Right kidney (tissue), 9 donors: ENCODE measurements around the gene CHD9.
"Not testable (repeated sequence)": the region's sequence is repeated elsewhere in the genome, so short reads cannot be mapped to it uniquely, and the experiment has no call there.

Experiments used
- DNase-seq: peaks from one replicate; pipeline ENCODE4 v3.0.0-alpha.2; 2016
- long read RNA-seq, 8 donors: transcript quantifications; one replicate each; lab custom pipeline, GENCODE V29; 2026

Gene CHD9, protein sequence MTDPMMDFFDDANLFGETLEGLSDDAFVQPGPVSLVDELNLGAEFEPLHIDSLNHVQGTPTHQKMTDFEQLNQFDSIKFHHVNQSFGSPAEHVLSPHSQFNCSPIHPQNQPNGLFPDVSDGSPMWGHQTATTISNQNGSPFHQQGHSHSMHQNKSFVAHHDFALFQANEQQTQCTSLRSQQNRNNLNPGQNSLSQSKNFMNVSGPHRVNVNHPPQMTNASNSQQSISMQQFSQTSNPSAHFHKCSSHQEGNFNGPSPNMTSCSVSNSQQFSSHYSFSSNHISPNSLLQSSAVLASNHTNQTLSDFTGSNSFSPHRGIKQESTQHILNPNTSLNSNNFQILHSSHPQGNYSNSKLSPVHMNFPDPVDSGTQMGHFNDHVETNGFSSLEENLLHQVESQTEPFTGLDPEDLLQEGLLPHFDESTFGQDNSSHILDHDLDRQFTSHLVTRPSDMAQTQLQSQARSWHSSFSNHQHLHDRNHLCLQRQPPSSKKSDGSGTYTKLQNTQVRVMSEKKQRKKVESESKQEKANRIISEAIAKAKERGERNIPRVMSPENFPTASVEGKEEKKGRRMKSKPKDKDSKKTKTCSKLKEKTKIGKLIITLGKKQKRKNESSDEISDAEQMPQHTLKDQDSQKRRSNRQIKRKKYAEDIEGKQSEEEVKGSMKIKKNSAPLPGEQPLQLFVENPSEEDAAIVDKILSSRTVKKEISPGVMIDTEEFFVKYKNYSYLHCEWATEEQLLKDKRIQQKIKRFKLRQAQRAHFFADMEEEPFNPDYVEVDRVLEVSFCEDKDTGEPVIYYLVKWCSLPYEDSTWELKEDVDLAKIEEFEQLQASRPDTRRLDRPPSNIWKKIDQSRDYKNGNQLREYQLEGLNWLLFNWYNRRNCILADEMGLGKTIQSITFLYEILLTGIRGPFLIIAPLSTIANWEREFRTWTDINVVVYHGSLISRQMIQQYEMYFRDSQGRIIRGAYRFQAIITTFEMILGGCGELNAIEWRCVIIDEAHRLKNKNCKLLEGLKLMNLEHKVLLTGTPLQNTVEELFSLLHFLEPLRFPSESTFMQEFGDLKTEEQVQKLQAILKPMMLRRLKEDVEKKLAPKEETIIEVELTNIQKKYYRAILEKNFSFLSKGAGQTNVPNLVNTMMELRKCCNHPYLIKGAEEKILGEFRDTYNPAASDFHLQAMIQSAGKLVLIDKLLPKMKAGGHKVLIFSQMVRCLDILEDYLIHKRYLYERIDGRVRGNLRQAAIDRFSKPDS (N-terminal part only)
- long read RNA-seq, donor 1, partial matches to known transcripts = 0 of 5 reads
- long read RNA-seq, donor 1, other reads (novel, unspliced or antisense) = 0 of 5 reads
- long read RNA-seq, donor 2, partial matches to known transcripts = 0 of 1 reads
- long read RNA-seq, donor 2, other reads (novel, unspliced or antisense) = 0 of 1 reads
- long read RNA-seq, donor 3, partial matches to known transcripts = 0 of 3 reads
- long read RNA-seq, donor 3, other reads (novel, unspliced or antisense) = 0 of 3 reads
- long read RNA-seq, donor 4, partial matches to known transcripts = 13 of 13 reads
- long read RNA-seq, donor 4, other reads (novel, unspliced or antisense) = 0 of 13 reads
- long read RNA-seq, donor 5, partial matches to known transcripts = 0 of 3 reads
- long read RNA-seq, donor 5, other reads (novel, unspliced or antisense) = 0 of 3 reads
- long read RNA-seq, donor 6, partial matches to known transcripts = 0 of 4 reads
- long read RNA-seq, donor 6, other reads (novel, unspliced or antisense) = 0 of 4 reads
- long read RNA-seq, donor 7 = 0 reads
- long read RNA-seq, donor 8, partial matches to known transcripts = 13 of 19 reads
- long read RNA-seq, donor 8, other reads (novel, unspliced or antisense) = 0 of 19 reads

DNA sequence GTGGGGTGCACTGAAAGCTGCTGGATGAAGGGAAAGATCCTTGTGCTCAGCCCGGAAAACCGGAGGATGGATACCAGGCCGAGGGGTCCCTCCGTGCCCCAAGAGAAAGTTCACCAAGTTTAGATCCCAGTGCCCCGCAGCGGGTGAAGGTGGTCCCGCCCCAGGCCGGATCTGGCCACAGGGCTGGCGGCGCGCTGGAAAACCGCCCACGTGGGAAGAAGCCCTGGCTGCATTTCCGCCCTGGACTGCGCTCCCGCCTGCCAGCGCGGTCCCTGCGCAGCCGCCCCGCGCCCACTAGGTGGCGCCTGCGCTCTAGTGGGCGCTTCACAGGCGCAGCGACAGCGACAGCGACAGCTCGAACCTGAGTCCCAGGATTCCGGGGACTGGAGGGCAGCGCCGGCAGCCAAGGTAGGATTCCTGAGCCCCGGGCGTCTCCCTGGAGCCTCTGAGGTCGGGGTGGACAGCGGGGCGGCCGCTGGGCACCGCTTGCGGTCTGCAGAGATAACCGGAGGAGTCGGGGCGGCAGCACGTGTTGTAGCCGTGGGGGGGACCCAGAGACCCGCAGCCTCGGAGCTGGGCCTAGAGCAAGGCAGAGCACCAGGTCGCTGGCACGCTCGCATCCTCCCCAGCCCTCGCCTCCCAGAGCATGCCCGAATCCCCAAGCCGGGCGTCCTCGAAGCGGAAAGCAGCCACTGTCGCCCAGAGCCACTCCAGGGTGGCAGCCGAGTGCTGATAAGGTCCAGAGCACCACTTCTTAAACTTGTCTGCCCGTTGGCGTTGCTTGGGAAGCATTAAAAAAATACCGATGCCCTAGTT lies at the start of gene CHD9:
CHD9 (plus strand) TSS at position 322 of the 816 bp plus-strand sequence. CDS start 101,099 bp downstream, outside the sequence.
- peak; percentile 97 for DNase-seq

DNA sequence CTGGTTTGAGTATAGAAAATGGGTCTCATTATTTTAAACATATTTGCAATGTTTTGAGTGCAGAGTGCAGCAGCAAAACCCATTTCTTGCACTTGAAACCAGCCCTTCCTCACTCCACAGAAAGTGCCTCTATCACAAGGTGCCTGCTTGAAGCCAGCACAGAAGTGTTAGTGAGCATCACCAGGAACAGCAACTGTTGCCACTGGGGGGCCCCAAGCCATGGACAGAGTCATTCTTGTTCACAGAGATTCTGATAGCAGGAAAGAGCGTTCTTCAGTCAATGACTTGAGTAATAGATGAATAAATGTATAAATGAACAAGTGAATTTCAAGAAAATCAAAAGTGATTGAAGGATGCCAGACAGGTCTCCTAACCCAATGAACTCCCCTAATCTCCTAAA lies 47.7 kb upstream of the CHD9 start:
- DNase-seq = no peak

DNA sequence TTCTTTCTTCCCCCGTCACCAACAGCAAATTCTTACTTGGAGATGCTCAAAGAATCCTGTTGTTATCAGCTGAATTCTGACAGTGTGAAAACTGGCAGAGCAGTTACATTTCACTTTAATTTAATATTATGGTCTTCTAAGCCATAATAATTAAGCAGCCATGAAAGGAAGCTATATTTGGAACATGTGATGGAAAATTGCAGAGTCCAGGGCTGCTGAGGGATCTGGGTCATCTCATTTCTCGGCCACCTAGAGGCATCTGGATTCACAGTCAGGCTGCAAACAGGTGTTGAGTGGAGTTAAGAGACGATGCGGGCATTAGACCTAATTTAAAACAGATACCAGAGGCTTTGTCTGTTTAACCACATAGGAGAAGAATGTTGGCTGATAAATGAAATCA lies 40.5 kb upstream of the CHD9 start:
- DNase-seq = no peak

DNA sequence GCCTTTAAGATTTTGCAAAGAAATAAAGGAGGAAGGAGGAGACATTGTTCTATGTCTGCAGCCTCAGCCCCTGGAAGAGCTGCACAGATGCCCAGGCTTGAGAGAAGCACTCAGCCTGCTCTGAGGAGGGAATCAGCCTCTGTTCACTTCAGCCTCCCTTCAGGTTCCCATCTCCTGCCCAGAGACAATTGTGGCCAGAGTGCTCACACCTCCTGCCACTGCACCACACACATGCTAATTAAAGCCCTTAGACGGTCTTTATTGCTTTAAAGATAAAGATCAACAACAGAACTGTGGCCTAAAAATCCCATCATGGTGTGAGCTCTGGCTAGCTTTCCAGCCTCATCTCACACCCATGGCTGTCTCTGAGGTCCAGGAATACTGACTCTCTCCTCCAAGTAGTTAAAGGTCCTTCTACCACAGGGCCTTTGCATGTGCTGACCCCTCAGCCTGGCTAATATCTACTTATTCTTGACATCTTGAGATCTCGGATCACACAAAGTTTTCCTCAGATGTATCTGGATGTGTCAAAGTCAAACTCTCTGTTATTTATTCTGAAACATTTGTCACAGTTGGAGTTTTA lies 35.9 kb upstream of the CHD9 start:
- no peak for DNase-seq

DNA sequence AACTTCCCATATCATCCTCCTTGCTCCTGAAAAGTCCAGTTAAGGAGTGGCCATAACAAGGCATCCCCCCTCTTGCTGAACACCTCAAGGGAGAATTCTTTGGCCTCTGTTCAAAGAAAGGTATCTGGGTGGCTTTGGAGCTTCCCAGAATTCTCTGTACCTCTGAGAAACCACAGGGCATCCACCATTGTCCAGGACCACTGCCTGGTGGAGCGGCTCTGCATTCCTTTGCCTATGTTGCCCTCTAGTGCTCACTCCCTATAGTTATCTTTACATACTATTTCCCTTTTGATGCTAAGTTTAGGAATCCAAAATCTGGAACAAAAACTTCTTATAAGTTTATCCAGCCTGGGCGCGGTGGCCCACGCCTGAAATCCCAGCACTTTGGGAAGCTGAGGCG lies 32.4 kb upstream of the CHD9 start:
- DNase-seq = no peak

DNA sequence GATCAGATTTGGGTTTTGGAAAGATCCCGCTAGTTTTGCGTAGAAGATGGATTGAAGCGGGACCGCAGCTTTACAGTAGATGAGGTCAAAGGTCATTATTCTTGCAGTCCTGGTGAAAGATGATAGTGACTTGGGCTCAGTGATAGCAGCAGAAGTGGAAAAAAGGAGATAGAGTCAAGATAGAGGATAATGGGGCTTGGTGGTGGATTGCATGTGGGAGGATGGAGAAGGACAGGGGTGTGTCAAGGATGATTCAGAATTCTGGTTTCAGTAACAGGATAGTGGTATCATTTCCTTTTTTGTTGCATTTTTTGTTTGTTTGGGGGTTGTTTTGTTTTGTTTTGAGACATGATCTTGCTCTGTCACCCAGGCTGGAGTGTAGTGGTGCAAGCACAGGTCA lies 30.7 kb upstream of the CHD9 start:
- no peak for DNase-seq

DNA sequence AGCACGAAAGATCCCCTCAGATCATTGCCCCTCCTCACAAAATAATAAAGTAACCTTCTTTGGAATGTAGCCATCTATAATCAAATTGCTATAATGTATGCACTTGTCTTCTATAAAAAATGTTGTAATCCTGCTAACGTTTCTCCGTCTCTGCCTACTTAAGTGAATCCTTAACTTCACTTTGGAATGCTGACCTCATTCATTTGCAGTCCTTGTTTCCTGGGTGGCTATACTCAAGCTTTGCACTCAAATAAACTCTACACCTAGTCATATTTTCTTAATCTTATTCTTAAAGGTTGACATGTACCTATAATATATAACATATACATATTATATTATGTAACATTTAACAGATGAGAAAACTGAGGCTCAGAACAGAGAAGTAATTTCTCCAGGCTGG lies 24.8 kb upstream of the CHD9 start:
- DNase-seq = no peak

DNA sequence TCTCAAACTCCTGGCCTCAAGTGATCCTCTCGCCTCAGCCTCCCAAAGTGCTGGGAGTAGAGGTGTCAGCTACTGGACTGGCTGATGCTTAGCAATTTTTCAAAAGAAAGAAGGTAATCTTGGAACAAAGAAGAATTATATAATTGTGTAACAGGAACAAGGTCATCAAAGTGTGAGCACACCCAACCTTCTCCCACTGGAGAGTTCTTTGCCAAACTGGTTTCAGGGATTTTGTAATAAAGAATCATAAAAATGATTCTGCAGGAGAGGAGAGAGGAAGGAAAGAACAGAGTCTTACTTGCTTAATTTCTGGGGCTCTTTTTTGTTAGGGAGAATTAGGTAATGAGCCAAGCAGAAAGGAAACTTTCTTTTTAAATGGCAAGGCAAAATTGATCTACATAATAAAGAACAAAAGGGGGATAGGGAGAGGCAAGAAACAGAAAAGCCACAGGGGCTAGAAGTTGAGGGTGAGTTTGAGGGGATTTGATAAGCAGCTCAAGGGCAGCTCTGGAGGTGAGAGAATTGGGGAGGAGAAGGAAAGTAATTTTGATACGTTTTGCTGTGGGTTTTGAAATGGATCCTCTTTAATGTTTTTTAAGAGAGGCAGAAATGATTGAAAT lies 23.4 kb upstream of the CHD9 start:
- no peak for DNase-seq

DNA sequence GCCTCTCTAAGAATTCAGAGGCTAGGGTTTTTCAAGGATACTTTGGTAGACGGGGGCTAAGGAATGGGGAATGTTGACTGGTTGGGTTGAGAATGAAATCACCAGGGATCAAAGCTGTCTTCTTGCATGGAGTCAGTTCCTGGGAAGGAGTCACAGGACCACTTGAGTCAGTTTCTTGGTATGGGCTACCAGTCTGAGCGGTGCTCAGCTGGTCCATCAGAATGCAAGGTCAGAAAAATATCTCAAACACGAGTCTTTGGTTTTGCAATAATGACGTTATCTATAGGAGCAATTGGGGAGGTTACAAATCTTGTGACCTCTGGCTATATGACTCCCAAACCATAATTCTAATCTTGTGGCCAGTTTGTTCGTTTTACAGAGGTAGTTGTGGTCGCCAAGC lies 20.5 kb upstream of the CHD9 start:
- no peak for DNase-seq

DNA sequence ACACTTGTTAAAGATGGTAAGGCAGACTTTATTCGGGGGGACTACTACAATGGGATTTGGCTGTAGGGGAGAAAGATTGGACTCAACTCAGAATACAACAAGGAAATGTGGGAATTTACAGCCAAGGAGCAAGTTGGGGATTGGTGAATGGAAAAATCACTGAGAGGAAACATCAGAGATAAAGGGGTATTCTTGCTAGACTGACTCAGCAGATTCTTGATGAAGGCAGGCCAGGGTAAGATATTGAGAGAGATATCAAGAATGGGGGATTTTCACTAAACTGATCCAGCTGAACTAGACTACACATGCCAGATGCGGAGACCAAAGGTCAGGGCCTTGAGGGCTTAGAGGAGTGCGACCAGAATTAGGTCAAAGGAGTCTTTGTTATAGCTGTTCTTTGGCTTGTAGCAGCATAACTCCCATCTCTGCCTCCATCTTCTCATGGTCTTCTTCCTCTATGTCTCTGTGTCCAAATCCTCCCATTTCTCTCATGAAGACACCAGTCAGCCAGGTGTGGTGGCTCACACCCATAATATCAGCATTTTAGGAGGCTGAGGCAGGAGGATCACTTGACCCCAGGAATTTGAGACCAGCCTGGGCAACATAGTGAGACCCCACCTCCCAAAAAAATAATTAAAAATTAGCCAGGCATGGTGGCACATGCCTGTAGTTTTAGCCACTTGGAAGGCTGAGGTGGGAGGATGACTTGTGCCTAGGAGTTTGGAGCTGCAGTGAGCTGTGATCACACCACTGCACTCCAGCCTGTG lies 19.4 kb upstream of the CHD9 start:
- DNase-seq = no peak

DNA sequence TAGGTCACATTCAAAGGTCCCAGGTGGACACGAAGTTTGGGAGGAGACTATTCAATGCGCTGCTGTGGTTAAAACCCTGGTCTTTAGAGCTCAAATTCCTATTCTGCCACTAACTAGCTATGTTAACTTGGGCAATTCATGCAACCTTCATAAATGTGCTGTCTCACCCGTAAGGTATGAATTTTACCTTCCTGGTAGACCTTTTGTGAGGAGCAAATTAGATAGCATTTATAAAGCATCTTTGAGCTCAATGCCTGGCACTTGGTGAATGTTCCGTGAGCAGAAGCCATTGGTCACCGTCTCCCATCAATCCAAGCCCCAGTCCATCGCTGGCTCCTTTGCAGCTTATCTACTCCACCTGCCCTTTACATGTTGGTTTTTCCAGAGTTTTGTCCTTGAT lies 18.7 kb upstream of the CHD9 start:
- no peak for DNase-seq

DNA sequence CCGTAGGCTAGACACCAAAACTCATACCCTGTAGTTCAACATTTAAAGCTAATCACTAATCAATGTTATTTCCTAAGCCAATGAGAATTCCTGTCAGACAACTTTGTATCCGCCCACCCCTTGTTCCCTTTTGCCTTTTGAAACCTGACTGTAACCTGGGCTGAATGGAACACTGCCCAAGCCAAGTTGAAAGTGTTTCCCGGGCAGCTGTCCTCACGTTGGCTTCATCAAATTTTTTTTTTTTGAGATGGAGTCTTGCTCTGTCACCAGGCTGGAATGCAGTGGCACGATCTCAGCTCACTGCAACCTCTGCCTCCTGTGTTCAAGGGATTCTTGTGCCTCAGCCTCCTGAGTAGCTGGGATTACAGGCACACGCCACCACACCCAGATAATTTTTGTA lies 18.1 kb upstream of the CHD9 start:
- not testable (repeated sequence) for DNase-seq

DNA sequence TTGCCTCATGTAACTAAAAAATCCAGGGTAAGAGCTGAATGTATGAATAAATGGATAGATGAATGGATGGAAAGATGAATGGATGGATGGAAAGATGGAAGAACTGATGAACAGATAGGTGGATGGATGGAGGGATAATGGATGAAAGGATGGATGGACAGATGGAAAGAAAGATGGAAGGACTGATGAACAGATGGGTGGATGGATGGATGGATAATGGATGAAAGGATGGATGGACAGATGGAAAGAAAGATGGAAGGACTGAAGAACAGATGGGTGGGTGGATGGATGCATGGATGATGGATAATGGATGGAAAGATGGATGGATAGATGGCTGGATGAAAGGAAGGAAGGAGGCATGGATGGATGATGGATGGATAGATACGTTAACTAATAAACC lies 14.0 kb upstream of the CHD9 start:
- no peak for DNase-seq

DNA sequence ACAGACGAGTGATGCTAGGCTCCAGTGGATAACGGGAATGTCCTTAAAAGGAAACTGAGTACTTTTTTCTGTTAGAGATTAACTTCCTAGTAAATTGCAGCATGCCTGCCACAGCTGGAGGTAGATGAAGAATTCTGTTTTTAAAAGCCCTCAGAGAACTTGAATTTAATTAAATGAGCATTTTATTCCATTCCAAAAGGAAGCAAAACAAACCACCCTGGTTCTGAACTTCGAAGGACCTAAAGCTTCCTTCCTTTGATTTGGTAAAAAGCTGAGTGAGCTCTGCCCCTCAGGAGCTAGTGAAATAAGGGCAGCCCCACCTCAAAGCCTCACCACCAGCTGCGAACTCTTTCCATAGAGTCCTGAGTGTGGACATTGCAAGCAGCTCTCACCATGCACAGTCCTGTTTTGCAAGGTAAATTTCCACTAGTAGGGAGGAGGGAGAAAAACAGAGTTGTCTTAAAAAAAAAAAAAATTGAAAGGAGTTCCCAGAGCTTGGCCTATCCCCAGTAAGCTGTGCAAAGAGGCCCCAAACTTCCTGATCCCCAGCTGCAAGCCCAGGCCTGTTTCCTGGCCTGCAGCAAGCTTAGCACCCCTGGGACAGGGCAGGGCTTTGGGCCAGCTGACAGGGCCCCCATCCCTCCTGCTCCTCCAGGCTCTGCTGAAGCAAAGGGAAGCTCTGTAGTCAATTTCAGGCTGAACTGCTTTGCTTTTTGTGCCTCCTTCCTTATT lies 13.3 kb upstream of the CHD9 start:
- peak; percentile 52 for DNase-seq

DNA sequence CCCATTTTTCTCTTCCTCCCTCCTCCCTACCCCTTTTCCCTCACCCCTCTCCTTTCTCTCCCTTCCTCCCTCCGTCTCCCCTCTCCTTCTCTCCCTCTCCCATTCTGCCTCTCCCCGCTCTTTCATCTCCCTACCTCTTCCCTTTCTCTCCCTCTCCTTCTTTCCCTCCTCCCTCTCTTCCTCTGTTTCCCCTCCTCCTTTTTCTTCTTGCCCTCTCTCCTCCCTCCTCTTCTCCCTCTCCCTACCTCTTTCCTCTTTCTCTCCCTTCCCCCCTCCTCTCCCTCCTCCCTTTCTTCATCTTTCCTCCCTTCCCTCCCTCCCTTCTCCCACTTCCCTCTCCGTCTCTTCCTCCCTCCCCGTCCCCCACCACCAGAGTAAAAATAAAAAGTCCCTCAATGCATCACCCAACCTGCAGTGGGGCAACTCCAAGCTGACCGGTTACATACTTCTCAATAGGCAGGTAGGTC lies 12.5 kb upstream of the CHD9 start:
- DNase-seq = no peak

DNA sequence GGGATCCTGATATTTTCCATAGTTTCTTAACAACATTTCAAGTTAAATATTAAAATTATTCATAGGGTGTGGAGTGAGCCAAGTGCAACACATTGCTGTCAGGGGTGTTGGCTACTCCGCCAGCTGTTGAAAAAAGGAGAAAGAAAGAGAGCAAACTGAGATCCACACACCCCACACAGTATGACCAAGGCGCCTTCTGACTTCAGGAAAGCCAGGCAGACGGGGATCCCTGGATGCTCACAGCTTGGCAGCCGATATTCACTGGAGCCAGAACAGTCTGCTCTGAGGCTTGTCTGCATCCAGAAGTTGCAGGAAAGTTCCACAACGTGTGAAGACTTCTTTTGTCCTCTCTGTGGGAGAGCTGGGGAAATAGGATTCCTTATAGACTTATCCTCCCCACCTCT lies 11.4 kb upstream of the CHD9 start:
- peak; percentile 43 for DNase-seq

DNA sequence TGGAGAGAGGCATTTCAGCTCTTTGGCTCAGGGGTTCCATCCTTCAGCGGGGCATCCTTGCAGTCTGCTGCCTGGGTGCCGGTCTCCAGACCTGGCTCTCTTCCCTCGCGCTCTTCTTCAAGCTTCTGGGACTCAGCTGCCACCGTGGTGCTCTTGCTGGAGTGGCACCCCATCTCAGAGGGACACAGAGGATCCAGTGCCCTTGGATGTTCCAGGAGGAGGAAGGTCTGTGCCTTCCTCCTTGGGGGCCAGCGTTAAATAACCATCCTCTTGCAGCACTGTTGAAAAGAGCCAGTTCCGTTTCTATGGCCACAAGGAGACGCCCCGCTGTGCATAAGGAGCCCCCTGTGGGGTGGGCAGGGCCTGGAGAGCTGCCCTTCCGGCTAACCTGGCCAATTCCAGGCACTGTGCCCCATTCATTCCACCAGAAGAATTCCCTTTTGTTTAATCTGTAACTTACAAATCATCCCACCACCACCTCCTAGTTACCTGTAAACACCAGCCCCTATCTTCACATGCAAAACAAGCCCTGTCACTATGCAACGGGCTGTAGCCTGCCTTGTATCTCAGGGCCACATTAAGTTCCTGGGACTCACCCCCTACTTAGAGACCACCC lies 10.7 kb upstream of the CHD9 start:
- peak; percentile 51 for DNase-seq
